T-helper 22 cell (primary cell): ENCODE data around the gene OSGIN1.

Experiments
- DNase-seq: peaks from one replicate; pipeline ENCODE4 v3.0.0-alpha.2; 2020; ENCODE audit warnings: low read depth

OSGIN1 gene, protein sequence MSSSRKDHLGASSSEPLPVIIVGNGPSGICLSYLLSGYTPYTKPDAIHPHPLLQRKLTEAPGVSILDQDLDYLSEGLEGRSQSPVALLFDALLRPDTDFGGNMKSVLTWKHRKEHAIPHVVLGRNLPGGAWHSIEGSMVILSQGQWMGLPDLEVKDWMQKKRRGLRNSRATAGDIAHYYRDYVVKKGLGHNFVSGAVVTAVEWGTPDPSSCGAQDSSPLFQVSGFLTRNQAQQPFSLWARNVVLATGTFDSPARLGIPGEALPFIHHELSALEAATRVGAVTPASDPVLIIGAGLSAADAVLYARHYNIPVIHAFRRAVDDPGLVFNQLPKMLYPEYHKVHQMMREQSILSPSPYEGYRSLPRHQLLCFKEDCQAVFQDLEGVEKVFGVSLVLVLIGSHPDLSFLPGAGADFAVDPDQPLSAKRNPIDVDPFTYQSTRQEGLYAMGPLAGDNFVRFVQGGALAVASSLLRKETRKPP

GRCh38 chr16:83952940-83953795 is at the start of gene OSGIN1:
Gene OSGIN1, plus strand, starts transcription at chr16:83953240. Its CDS starts 4,432 bp downstream, at chr16:83957672.
- no peak for DNase-seq

GRCh38 chr16:83903751-83904150 is 49.3 kb upstream of the OSGIN1 start:
- DNase-seq: no peak

DNA sequence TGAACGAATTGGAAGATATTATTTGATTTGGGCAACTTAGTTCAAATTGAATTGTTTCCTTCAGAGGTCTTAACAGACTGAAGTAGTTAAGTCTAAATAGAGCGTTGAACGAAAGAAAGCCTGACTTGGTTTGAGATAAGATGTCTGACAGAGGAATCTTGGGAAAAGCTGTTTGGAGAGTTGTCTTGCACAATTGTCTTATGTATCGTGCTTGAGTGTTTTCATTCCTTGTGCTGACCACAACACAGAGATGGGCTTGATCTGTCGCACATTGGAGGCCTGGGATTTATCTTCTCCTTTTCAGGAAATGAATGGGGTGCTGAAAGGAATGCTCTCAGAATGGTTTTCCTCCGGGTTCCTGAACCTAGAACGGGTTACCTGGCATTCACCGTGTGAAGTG is 46.4 kb upstream of the OSGIN1 start:
- DNase-seq: no peak

- no peak for DNase-seq
Measured at GRCh38 chr16:83907111-83907510, 45.9 kb upstream of the OSGIN1 start.

- no peak for DNase-seq
Measured at GRCh38 chr16:83907631-83908250, 45.3 kb upstream of the OSGIN1 start.

DNA sequence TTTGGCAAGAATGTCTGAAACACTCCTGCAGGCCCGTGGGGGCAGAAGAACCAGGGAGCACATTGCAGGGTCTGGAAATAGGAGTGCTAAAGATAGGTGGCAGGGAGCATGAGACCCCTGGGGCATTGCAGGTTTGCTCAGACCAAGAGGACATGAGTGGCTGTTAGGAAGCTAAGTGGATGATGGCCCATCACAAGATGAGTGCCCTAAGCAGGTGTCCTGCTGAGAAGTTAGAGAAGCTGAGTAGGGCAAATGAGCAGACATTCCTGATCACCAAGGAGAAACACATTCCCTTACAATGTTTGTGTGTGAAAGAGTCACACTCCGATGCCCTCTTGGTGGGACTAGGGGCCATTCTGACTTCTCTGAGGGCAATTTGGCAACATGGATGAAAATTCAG is 44.2 kb upstream of the OSGIN1 start:
- DNase-seq: no peak

- no peak for DNase-seq
Measured at GRCh38 chr16:83911290-83911689, 41.8 kb upstream of the OSGIN1 start.

GRCh38 chr16:83912519-83913244 is 40.4 kb upstream of the OSGIN1 start:
- no peak for DNase-seq

GRCh38 chr16:83913245-83913633 is 39.8 kb upstream of the OSGIN1 start:
- DNase-seq: no peak

- DNase-seq: no peak
Measured at GRCh38 chr16:83914091-83914710, 38.8 kb upstream of the OSGIN1 start.

- DNase-seq: no peak
Measured at GRCh38 chr16:83915081-83915480, 38.0 kb upstream of the OSGIN1 start.

DNA sequence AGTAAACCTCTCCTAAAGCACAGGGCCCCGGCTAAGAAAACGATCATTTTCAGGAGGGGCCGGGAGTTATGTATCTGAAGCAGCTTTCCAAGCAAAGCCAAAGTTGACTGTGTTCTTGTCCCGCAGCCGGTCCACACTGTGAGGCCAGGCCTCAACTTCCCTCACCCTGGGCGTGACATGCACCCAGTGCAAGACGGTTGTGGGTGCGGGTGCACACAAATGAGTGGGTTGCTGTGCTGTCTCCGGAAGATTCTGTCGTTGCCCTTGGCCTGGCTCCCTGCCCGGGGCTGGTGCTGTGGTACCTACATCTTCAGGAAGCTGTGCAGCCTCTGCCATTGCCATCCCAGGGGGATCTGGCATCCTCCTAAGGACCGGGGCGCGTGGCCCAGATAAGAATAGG is 37.5 kb upstream of the OSGIN1 start:
- DNase-seq: no peak

- DNase-seq: no peak
Measured at GRCh38 chr16:83917152-83918120, 35.6 kb upstream of the OSGIN1 start.

- DNase-seq: no peak
Measured at GRCh38 chr16:83920894-83921491, 32.0 kb upstream of the OSGIN1 start.

- DNase-seq: no peak
Measured at GRCh38 chr16:83923581-83924365, 29.3 kb upstream of the OSGIN1 start.

DNA sequence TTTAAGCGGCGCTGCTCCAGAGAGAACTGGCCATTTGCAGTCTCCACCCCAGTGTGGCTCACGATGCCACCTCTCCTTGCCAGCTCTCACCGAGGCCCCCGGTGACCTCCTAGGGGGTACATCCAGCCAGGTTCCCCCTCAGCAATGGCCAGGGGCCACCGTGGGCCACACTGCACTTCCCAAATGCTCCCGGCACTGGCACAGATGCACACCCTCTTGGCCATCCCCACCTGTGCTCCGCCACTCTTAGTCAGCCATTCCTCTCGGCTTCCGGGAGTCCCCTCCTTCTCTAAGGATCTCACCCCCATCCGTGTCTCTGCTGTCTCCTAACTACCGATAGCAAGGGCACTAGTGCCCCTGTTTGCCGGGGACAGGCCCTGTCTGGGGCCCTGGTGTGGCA is 28.4 kb upstream of the OSGIN1 start:
- DNase-seq: no peak

DNA sequence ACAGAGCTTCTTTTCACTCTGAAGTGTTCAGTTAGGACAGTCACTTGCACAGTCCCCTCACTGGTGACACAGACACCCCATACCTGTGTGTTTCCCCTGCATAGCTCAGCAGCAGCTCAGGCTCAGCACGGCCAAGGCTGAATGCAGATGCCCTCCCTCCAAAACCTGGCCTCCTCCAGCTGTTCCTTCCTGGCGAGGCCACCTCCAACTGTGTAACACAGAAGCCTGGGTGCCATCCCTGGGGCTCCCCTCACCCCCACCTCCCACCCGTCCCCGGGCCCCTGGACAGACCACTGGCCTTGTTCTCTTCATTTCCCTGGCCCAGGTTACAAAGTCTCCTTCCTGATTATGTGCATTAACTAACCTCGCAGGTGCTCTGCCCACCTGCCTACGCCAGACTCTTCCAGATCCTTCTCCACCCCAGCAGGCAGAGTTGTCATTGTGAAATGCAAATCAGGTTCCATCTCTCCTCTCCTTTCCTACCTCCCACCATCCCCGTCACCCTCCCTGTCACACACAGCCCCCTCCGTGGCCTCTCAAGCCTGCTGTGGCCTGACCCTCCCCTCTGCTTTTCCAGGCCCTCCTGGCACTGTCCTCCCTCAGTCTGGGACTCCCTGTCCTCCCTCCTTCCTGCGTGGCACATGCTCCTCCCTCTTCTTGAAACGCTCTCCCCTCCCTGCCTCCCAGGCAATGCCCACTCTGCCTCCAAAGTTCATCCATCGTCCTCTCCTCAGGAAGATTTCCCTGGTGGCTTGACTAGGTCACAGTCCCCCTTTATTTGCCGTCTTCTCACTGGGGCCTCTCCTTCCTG is 27.7 kb upstream of the OSGIN1 start:
- DNase-seq: no peak
